ENCODE data around the gene ADM. TPM values are rescaled to one million over a fixed set of nuclear protein-coding genes. Genes with fewer than 3 reads are reported as not detected.

Gene ADM
- total RNA-seq, 1 experiment from 2014 or later: 101 TPM

DNA sequence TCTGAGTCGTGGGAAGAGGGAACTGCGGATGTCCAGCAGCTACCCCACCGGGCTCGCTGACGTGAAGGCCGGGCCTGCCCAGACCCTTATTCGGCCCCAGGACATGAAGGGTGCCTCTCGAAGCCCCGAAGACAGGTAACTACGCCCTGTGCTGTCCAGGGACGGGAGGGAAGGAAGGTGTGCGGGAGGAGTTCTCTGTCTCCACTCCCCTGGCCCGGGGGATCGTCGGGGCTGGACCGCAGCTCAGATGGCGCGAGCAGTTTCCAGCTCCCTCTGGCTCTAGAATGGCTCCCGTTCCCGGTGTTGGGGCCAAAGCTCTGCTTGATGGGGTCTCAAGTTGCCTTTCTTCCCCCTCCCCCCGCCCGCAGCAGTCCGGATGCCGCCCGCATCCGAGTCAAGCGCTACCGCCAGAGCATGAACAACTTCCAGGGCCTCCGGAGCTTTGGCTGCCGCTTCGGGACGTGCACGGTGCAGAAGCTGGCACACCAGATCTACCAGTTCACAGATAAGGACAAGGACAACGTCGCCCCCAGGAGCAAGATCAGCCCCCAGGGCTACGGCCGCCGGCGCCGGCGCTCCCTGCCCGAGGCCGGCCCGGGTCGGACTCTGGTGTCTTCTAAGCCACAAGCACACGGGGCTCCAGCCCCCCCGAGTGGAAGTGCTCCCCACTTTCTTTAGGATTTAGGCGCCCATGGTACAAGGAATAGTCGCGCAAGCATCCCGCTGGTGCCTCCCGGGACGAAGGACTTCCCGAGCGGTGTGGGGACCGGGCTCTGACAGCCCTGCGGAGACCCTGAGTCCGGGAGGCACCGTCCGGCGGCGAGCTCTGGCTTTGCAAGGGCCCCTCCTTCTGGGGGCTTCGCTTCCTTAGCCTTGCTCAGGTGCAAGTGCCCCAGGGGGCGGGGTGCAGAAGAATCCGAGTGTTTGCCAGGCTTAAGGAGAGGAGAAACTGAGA is 1.4 kb downstream of the ADM start:
- peak; percentile 58 for DNase-seq (ENCODE audit: low read depth)
- in situ Hi-C loops (cut with HindIII; ENCODE audit: low pct_unique_long_range_greater_than_20kb, low sequenced_read_pairs): no loop called here

DNA sequence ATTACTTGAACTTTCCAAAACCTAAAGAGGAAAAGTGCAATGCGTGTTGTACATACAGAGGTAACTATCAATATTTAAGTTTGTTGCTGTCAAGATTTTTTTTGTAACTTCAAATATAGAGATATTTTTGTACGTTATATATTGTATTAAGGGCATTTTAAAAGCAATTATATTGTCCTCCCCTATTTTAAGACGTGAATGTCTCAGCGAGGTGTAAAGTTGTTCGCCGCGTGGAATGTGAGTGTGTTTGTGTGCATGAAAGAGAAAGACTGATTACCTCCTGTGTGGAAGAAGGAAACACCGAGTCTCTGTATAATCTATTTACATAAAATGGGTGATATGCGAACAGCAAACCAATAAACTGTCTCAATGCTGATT is 2.1 kb downstream of the ADM start:
- DNase-seq (ENCODE audit: low read depth): no peak
- in situ Hi-C loops (cut with HindIII; ENCODE audit: low pct_unique_long_range_greater_than_20kb, low sequenced_read_pairs): no loop called here

GRCh38 chr11:10307400-10308200 is 2.7 kb downstream of the ADM start:
- in situ Hi-C loops (cut with HindIII; ENCODE audit: low pct_unique_long_range_greater_than_20kb, low sequenced_read_pairs): no loop called here
- DNase-seq (ENCODE audit: low read depth): peak; percentile 99

GRCh38 chr11:10308201-10308954 is 3.5 kb downstream of the ADM start:
- DNase-seq (ENCODE audit: low read depth): no peak
- in situ Hi-C loops (cut with HindIII; ENCODE audit: low pct_unique_long_range_greater_than_20kb, low sequenced_read_pairs): no loop called here

- DNase-seq (ENCODE audit: low read depth): peak; percentile 74
- in situ Hi-C loops (cut with HindIII; ENCODE audit: low pct_unique_long_range_greater_than_20kb, low sequenced_read_pairs): no loop called here
These were observed 4.6 kb downstream of the ADM start for GRCh38 chr11:10309163-10310093.

DNA sequence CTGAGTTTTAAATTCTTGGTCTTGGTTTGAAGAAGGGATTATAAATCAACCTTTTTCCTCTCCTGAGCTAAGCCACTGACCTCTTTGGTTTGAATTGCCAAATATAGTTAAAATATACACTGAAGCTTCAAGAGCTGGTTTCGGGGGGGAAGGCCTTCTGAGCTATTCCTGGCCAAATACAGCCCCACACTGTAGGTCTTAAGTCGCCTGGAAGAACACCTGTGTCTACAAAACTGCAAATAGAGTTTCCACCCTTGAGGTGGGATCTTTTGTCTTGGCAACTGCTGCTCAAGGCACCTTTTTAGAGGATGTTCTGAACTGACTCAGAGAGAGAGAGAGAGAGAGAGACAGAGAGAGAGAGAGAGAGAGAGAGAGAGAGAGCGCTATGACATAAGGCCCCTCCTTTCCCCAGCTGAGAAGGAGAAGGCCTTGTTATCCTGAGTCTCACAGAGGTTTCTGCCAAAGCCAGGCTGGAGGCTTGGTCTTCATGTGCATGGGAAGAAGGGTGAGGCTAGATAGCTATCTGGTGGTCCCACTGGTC is 5.5 kb downstream of the ADM start:
- DNase-seq (ENCODE audit: low read depth): peak; percentile 69
- in situ Hi-C loops (cut with HindIII; ENCODE audit: low pct_unique_long_range_greater_than_20kb, low sequenced_read_pairs): no loop called here

DNA sequence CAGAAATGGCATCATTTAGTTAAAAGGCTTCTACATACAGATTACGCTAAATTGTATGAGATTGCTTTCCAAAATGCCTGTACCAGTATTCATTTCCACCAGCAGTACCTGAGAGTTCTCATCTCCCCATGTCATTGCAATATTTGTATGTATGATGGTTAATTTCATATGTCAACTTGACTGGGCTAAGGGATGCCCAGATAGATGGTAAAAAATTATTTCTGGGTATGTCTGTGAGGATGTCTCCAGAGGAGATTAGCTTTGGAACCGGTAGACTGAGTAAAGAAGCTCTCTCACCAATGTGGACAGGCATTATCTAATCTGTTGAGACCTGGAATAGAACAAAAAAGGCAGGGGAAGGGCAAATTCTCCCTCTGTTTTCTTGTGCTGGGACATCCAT is 6.9 kb downstream of the ADM start:
- in situ Hi-C loops (cut with HindIII; ENCODE audit: low pct_unique_long_range_greater_than_20kb, low sequenced_read_pairs): no loop called here

GRCh38 chr11:10314199-10315072 is 9.6 kb downstream of the ADM start:
- DNase-seq (ENCODE audit: low read depth): peak; percentile 72

More for the DNA sequence above, 6.9 kb downstream of the ADM start:
- DNase-seq (ENCODE audit: low read depth): no peak

GRCh38 chr11:10315083-10315482 is 10.2 kb downstream of the ADM start:
- no peak for DNase-seq (ENCODE audit: low read depth)
- in situ Hi-C loops (cut with HindIII; ENCODE audit: low pct_unique_long_range_greater_than_20kb, low sequenced_read_pairs): no loop called here

More at GRCh38 chr11:10314199-10315072, 9.6 kb downstream of the ADM start:
- in situ Hi-C loops (cut with HindIII; ENCODE audit: low pct_unique_long_range_greater_than_20kb, low sequenced_read_pairs): no loop called here

DNA sequence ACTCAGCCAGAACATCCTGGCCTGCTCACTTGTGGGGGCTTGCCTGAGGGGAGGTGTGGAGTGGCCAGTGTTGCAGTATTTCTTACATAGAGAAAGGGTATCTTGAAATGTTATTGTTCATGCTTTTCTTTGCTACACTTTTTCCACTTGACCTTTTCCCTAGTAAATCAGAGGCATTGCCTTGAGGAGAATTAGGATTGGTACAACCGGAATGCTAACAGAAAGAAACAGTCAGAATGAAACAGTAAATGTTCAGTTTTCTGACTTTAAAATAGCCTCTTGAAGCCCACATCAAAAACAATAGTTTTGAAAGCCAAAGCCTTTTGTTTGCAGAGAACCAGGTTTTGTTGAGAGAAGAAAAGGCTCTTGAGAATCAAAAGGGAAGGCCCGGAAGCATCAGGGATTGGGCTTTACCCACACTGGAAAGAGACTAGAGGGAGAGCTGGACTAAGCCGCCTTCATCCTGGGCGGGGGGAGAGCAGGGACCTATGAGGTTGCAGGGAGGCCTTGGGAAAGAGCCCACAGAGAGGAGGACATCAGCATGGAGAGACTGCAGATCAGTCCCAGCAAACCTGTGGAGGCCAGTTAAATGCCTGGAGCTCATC is 12.4 kb downstream of the ADM start:
- in situ Hi-C loops (cut with HindIII; ENCODE audit: low pct_unique_long_range_greater_than_20kb, low sequenced_read_pairs): no loop called here
- no peak for DNase-seq (ENCODE audit: low read depth)

- in situ Hi-C loops (cut with HindIII; ENCODE audit: low pct_unique_long_range_greater_than_20kb, low sequenced_read_pairs): no loop called here
- peak; percentile 69 for DNase-seq (ENCODE audit: low read depth)
These were observed 13.1 kb downstream of the ADM start for GRCh38 chr11:10317776-10318526.

DNA sequence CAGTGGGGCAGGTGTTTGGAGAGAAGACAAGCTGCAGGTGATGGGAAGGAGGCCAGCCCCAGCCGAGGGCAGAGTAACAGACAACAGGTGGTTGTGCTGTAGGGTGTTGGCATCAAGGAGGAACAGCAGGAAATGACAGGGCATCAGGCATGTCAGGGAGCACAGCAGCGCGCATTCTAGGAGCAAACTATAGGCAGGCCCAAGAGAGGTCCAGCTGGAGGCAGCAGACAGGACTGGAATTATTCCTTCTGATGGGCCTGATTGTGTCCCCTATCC is 13.6 kb downstream of the ADM start:
- in situ Hi-C loops (cut with HindIII; ENCODE audit: low pct_unique_long_range_greater_than_20kb, low sequenced_read_pairs): no loop called here

DNA sequence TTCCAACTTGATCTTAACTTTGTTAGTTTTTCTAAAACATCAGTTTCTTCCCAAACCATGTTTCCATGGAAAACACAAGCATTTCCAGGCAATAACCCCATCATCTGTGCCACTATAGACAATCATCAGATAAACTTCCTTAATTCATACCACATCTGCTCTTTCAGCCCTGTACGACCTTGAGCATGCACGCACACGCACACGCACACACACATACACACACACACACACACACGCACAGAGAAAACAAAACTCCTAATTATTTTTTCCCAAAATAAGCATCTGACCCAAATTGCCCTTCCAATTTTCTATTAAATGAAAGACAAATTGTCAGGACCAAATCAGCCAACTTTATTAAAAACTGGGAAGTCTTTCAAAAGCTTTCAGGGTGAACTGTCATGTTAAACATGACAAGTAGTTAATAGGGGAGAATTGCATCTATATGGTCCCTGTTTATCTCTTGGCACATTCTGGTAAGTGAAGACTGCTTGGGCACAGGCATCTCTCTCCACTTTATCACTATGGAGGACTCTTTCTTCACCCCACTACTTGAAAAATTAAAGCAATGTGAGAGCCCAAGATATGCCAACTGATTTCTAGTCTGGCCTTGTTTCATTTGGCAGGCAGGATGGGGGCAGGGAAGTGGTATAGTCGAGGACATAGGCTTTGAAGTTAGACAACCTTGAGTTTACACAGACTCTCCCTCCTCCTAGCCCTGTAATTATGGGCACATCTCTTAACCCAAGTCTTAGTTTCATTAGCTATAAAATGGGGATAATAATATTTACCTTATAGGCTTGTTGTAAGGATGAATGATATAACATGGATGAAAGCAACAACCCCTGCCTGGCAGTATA is 15.1 kb downstream of the ADM start:
- in situ Hi-C loops (cut with HindIII; ENCODE audit: low pct_unique_long_range_greater_than_20kb, low sequenced_read_pairs): no loop called here
- DNase-seq (ENCODE audit: low read depth): no peak

More for the DNA sequence above, 13.6 kb downstream of the ADM start:
- no peak for DNase-seq (ENCODE audit: low read depth)

DNA sequence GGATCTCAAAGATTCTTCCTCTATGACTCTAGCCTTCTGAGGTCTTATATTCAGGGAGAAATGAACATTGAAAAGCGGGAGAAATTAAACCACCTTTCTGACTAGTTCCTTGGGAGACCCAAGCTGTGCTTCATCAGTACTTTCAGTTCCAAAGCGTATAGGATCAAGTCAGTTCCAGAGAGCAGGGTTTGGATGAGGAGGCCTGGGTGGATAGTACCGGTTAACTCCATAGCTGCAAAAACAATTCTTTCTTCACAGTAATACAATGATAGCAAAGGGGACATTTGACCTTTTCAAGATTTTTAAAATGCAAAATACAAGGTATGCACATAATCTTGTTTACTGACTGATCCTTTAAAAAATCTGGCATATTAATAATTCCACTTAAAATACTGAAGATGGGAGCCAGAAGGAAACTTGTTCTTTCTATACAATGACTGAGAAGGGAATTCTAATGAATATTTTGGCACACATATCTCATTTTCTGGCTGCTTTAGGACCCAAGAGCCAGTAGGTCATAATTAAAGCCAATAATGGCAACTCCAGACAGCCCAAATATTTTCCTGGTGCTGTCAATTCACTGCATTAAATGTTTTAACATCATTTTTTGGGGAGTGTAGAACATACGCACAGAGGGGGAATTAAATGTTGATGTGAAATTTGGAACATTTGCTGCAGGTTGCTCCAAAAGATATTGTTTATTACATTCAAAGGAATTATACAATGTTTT is 16.0 kb downstream of the ADM start:
- in situ Hi-C loops (cut with HindIII; ENCODE audit: low pct_unique_long_range_greater_than_20kb, low sequenced_read_pairs): no loop called here
- DNase-seq (ENCODE audit: low read depth): no peak

All from Caki2 (cell line).